Spleen (tissue), 7 donors: Measurements from ENCODE around the gene ADRB1.

Experiments
- POLR2A ChIP-seq, 3 donors: fragments of 450-650 bp; IDR thresholded peaks; one replicate each; pipeline ENCODE4 v1.5.1; 2017; ENCODE audit warnings: antibody characterized with exemption in 3 of 3, mild to moderate bottlenecking in 1 of 3
- POLR2AphosphoS5 ChIP-seq, 3 donors: sonication (generic); formaldehyde crosslinking; IDR thresholded peaks; one replicate each; pipeline ENCODE4 v1.5.1; 2017; ENCODE audit warnings: antibody characterized with exemption in 3 of 3
- TF ChIP-seq, protein P1 (sequence below), 11 experiments: fragments of 200-600 bp in 7 of 11; fragments of 450-650 bp in 4 of 11; sonication (generic) in 4 of 11; IDR thresholded peaks in 8 of 11; conservative IDR thresholded peaks in 3 of 11; 1 replicate in 7 of 11; 2 replicates in 4 of 11; pipeline versions ENCODE4 v1.4.0 to v1.8.0; 2016 to 2021; ENCODE audit warnings: antibody characterized with exemption in 11 of 11, inconsistent platforms in 4 of 11, mild to moderate bottlenecking in 1 of 11
- donor health status: DM: no; HTN: no; CAD: no; lungs with moderate emphysema.
- donor health status: DM: no; HTN: no; CAD: no.
- donor health status: DM: no; HTN: no; CAD: no.

DNA sequence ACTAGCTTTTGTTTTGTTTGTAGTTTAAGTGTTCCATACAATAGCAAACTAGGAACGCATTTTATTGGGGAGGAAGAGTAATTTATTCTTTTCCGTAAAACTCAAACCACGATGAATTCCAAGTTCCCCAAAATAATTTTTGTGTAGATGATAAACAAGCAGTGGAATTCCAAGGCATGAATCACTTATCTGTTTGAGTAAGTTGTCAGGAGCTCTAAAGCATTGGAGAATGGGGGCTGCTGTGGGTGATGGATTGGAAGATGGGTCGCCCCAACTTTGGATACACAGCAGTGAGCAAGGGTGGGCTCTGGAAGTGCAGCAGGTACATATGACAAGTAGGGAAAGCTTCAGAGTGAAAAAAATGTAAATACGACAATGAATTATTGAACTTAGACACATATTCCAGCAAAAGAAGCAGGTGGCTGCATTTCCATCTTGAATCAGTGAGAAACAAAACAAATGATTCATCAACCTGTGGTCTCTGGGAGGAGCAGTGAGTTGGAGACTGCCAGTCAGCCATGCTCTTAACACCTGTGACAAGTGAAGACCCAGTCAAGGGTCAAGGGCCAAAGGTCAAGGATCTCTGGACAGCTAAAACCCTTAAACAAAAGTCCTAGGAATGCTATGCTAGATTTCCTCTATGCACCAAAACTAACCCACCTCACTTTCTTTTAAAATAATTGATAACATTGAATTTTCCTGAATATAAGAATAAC is 34.2 kb upstream of the ADRB1 start:
- TF ChIP-seq POLR2A (IDR thresholded peaks at IDR 0.05) (no peak), POLR2AphosphoS5 (IDR thresholded peaks at IDR 0.05) (no peak)
- TF ChIP-seq, protein P1, sequence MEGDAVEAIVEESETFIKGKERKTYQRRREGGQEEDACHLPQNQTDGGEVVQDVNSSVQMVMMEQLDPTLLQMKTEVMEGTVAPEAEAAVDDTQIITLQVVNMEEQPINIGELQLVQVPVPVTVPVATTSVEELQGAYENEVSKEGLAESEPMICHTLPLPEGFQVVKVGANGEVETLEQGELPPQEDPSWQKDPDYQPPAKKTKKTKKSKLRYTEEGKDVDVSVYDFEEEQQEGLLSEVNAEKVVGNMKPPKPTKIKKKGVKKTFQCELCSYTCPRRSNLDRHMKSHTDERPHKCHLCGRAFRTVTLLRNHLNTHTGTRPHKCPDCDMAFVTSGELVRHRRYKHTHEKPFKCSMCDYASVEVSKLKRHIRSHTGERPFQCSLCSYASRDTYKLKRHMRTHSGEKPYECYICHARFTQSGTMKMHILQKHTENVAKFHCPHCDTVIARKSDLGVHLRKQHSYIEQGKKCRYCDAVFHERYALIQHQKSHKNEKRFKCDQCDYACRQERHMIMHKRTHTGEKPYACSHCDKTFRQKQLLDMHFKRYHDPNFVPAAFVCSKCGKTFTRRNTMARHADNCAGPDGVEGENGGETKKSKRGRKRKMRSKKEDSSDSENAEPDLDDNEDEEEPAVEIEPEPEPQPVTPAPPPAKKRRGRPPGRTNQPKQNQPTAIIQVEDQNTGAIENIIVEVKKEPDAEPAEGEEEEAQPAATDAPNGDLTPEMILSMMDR (IDR thresholded peaks at IDR 0.05 in 8 of 11, conservative IDR thresholded peaks at IDR 0.05 in 3 of 11) = no peak
